ENCODE measurements around the gene OGG1.
"Not testable (repeated sequence)": the region's sequence is repeated elsewhere in the genome, so short reads cannot be mapped to it uniquely, and the experiment has no call there.

Gene OGG1

GRCh38 chr3:9768141-9768775, 18.5 kb downstream of the OGG1 start:
- DNase-seq = no peak

GRCh38 chr3:9769012-9769411, 19.3 kb downstream of the OGG1 start:
- no peak for DNase-seq

DNA sequence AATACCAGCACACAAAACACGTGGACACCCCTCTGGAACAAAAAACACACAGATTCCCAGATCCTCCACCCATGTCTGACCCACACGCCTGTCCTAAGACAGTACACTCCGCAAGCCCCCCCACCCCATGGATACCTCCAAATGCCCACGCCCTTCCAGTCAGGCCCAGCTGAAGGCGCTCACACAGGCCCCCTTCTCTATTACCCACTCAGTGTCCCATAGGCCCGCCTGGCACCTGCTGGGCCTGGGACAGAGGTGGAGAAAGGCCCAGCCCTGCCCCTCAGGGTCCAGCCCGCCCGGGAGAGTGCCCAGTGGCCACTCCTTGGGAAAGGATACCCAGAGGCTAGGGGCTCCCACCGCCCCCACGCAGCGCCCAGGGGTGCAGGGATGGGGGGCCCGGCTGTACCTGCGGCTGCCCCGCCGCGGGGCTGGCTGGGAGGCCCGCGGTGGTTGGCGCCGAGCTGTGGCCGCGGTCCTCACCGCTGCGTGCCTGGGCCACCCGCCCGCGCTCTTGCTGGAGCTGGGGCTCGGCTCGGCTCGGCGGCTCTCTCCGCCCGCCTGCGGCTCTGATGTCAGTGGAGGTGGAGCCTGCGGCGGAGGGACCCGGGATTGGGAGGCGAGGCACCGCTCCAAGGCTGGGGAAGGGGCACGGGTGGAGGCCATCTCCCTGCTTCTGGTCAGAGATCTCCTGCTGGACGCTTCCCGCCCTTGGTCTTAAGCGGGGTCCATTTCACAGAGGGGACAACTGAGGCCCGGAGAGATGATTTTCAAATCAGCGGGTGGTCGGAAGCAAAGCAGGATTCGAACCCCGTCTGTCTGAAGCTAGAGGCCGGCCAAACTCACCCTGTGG, 19.9 kb downstream of the OGG1 start, which contains the start of gene CAMK1:
Gene CAMK1 (minus strand): TSS at position 522 of the 850 bp plus-strand sequence. CDS start 2,198 bp downstream, outside the sequence.
- DNase-seq = no peak

DNA sequence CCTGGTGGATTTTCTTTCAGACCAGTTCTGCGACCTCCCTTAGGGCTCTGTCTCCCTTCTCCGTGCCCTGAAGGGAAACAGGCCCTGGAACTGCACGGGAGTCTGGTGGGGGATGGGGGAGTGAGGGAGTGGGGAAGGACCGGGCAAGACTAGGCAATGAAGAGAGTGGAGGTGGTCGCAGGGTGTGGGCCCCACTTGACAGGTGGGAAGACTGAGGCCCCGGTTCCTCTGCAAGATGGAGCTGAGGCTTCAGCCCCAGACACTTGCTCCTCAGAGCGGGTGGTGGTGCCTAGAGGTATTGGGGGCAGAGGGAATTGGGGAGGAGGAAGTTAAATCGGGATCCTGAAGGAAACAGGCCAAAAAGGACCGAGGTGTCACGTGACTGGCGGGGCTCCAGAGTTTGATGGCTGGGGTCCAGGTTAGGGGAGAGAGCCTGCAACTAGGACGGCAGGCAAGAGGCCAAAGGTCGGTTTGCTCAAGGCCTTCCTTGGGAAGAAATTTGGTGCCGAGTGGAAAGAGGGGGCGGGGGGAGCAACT, 20.6 kb downstream of the OGG1 start:
- no peak for DNase-seq

DNA sequence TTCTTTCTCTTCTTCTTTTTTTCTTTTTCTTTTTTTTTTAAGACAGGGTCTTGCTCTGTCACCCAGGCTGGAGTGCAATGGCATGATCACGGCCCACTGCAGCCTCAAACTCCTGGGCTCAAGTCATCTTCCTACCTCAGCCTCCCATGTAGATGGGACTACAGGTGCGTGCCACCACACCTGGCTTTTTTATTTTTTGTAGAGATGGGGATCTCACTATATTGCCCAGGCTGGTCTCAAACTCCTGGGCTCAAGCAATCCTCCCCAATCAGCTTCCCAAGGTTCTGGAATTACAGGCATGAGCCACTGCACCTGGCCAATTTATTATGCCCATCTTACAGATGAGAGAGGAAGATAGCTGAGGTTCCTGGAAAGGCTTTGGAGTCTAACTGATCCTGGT, 21.3 kb downstream of the OGG1 start:
- DNase-seq = not testable (repeated sequence)

- DNase-seq = no peak
Measured at GRCh38 chr3:9776896-9777693, 27.3 kb downstream of the OGG1 start.

DNA sequence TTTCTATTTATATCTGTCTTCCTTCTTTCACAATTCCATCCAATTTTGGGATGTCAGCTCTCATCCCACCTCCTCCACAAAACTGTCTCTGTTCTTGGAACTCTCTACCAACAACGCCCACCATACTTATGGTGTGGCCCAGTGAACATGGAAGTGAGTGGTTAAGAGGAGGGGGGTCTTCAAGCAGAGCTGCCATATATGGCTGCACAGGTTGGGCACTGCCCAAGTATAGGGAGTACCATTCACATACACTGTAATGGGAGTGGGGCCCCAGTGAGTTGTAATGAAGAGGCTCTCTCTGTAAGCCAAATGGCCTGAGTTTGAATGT, 27.9 kb downstream of the OGG1 start:
- DNase-seq = no peak

GRCh38 chr3:9778143-9779074, 28.7 kb downstream of the OGG1 start:
- DNase-seq = no peak

DNA sequence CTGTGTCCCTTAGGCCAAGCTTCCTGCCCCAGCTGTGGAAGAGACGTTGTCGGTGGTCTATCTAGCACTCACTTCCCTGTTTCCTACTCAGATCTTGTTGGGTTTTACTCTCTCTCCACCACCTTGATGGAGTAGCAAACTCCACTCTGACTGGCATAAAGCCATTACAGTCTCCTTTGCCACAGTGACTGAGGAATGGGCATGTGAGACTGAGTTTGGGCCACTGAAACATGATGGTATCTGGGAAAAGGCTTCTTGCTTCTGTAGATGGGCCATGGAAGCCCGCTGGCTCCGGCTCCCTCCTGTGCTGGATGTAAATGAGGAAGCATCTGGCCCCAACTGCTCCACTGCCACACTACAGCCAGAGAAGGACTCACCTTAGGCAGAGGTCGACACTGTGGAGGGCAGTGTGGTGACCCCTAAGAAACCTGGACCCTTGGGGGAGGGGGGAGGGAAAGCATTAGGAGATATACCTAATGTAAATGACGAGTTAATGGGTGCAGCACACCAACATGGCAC, 29.4 kb downstream of the OGG1 start:
- no peak for DNase-seq

DNA sequence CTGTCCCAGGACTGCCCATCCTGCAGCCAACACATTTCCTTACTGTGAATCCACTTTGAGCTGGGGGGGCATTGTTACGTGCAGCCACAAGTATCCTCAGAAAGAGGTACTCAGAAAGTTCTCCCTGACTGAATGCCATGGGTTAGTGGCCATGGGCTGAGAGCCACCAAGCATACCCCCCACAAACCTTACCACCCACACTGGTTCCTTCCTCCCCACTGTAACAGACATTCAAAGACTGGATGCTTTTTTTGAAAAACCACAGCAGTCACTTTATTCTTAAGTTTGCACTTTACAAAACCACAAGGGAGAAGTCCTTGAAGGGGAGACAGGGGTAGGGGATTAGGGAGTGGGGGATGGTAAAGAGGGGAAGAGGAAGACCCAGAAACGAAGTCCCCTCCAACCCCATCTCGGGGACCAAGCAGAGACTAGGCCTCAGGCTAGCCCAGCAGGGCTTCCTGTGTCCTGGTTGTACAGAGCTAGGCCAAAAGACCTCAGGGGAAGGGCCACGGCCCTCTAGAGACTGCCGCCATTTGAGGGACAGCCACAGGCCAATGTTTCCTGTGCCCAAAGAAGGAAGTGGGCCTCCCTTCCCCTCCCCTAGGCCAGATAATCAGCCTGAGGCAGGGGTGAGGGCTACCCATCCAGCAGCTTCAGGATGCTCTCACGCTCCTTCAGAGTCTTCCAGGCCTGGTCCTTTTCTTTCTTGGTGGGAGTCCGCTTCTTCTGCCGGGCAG, 30.1 kb downstream of the OGG1 start:
- DNase-seq = no peak

DNA sequence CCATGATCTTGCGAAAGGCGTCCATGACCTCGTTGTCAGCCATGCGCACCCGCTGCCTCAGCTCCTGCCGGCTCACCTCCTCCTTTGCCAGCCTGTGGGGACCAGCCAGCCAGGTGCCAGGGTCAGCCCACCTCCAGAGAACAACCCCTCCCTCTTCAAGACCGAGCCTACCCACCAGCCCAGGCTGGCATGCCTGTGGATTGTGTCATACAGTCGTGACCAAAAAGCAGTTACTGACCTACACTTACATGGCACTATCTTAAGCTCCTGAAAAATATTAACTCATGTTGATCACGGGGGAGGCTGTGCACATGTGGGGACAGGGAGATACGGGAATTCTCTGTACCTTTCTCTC, 30.7 kb downstream of the OGG1 start:
- DNase-seq = no peak

DNA sequence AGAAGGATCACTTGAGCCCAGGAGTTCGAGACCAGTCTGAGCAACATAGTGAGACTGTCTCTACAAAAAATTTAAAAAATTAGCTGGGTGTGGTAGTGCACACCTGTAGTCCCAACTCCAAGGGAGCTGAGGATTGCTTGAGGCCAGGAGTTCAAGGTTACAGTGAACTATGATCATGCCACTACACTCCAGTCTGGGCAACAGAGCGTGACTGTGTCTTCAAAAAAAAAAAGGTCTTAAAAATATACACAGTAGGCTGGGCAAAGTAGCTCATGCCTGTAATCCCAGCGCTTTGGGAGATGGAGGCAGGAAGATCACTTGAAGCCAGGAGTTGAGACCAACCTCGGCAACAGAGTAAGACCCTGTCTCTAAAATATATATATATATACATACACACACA, 31.2 kb downstream of the OGG1 start:
- DNase-seq = no peak

- no peak for DNase-seq
Measured at GRCh38 chr3:9781551-9781950, 31.8 kb downstream of the OGG1 start.

GRCh38 chr3:9781978-9782603, 32.3 kb downstream of the OGG1 start:
- no peak for DNase-seq

DNA sequence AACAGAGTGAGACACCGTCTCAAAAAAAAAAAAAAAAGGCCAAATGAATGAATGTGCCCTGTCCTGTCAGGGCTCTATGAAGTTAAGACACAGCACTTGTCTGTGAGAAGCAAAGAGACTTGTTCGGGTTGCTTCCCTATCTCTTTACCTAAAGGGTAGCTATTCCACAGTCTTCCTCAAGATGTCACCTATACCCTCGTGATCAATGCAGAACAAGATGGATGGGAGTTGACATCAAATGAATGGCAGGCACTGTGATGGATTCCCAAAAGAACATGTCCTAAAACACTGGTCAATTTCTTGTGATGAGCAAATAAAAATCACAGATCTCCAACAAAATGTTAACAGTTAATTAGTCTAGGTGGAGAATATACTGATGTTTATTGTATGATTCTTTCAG, 33.0 kb downstream of the OGG1 start:
- DNase-seq = no peak

DNA sequence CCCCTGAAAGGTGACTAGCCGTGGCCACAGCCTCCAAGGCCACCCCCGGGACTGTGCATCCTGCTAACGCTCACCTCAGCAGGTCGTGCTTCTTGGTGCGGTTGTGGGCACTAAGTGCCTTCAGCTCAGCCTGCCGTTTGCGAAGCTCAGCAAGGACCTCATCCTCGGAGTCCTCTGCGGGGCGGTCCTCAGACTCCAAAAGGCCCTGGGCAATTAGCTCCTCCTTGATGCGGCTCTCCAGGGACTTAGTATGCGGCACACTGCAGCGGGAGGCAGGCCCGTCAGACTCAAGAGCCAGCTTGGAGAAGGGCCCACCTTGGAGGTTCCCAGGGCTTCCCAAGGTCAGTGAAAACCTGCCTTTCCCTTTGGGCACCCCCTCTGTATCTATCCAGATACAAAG, 34.2 kb downstream of the OGG1 start:
- no peak for DNase-seq

DNA sequence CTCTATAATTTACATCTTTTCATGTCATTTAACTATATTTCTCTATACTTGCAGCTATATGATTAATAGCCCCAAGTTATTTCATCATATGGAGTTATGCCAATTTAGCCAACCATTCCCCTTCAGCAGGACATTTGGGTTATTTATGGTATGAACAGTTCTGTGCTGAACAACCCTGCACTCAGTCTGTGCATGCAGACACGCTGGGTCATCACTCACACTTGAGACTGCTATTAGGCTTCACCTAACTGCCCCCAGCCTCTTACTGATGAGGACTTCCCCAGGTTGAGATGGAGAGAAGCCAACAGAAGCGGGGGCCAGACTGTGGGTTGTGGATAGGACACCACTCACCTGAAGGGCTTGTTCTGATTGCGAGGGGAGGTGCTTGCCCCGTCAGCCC, 35.2 kb downstream of the OGG1 start:
- no peak for DNase-seq

- DNase-seq = no peak
Measured at GRCh38 chr3:9785602-9786001, 35.9 kb downstream of the OGG1 start.

- no peak for DNase-seq
Measured at GRCh38 chr3:9786209-9786739, 36.5 kb downstream of the OGG1 start.

GRCh38 chr3:9786825-9787669, 37.3 kb downstream of the OGG1 start:
- DNase-seq = no peak

All from NCI-H187 treated with DMSO at 0.1 percent for 48 hours (cell line).